GM12874 (cell line): ENCODE results near the gene MED14.

ENCODE experiments used
- TF ChIP-seq, protein P1 (sequence below): IDR thresholded peaks from 2 replicates; pipeline ENCODE4 v1.5.1; 2011; ENCODE audit warnings: low read depth, mild to moderate bottlenecking, control low read depth, low read length, moderate library complexity; ENCODE audit not compliant: insufficient read depth

MED14 gene

DNA sequence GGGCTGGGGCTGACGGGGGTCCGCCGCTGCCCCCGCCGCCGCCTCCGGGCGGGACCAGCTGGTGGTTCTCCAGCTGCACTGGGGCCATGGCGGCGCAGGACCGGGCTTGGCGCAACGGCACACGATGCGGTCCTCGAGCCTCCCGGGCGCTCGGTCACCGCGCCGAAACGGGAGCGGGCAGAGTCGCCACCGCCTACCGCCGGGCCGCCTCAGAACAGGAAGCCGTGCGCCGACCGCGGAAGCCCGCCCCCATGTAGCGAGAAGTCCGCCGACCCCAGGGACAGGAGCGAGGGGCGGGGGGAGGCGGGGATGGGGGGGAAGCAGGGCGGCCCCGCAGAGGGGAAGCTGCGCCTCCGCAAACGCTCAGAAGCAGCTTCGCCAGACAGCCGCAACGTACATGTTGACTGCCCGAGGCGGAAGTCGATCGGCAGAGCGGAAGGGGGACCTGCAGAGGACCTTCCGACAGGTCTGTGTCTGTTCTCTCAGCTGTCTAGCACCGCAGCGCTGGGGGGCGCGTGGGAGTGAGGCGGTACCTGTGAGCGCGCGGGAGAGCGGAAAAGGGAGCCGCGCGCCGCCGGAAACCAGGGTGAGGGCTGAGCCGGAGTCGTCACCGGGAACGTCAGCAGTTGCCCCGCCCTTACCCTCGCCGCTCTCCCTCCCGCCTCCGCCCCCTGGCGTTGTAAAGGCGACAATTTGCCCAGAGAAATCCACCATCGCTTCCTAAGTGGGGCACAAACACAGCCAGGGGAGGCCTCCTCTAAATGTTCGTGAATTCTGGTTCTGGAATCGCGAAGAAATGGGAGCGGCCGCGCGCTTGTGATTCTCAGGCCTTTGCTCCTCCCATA lies at the start of gene MED14:
Gene MED14 (minus strand): TSS at position 218 of the 845 bp plus-strand sequence. CDS start 130 bp downstream, at position 88.
- TF ChIP-seq, protein P1, sequence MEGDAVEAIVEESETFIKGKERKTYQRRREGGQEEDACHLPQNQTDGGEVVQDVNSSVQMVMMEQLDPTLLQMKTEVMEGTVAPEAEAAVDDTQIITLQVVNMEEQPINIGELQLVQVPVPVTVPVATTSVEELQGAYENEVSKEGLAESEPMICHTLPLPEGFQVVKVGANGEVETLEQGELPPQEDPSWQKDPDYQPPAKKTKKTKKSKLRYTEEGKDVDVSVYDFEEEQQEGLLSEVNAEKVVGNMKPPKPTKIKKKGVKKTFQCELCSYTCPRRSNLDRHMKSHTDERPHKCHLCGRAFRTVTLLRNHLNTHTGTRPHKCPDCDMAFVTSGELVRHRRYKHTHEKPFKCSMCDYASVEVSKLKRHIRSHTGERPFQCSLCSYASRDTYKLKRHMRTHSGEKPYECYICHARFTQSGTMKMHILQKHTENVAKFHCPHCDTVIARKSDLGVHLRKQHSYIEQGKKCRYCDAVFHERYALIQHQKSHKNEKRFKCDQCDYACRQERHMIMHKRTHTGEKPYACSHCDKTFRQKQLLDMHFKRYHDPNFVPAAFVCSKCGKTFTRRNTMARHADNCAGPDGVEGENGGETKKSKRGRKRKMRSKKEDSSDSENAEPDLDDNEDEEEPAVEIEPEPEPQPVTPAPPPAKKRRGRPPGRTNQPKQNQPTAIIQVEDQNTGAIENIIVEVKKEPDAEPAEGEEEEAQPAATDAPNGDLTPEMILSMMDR: peak; percentile 41

DNA sequence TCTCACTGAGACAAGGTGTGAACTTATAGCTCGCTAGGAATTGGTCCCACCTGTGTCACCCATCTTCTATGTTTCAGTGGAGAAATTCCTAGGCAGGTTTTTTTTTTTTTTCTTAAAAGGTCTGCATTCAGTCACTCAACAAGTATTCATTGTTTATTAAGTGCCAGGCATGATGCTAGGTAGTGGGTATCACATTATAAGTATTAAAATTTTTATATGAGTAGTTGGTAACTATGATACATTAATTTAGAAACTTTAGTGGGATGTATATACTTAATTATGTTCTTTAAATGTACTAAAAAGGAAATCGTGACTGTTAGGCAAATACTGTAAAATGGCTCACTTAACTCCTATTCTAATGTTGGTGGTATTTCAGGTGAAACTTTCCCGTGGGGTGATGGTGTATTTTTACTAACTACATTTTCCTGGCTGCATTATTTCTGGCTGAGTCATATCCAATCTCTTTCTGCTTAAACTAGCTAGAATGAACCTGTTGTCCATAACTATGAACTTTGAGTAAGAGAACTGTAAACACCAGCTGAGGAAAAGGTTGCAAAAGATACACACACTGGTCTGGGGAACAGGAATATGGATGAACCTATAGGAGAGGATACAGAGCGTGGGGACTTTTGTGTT lies 49.3 kb upstream of the MED14 start:
- TF ChIP-seq, protein P1: no peak

DNA sequence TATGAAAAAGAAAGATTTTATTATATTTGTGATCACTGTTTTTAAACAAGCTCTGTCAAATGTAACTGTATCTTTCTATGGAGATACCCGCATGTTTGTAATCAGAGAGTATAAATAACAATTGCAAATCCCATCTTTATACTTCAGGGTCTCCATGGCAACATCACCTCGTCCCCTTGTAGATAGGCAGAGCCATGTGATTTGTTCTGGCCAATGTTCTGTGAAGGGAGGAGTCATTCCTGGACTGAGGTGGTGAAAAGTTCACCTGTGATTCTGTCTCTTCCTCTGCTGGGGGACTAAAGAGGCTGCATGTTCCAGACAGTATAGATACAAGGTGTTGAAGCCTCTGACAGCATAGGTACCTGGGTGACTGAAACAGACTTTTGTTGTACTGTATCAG lies 45.6 kb upstream of the MED14 start:
- TF ChIP-seq, protein P1: no peak

DNA sequence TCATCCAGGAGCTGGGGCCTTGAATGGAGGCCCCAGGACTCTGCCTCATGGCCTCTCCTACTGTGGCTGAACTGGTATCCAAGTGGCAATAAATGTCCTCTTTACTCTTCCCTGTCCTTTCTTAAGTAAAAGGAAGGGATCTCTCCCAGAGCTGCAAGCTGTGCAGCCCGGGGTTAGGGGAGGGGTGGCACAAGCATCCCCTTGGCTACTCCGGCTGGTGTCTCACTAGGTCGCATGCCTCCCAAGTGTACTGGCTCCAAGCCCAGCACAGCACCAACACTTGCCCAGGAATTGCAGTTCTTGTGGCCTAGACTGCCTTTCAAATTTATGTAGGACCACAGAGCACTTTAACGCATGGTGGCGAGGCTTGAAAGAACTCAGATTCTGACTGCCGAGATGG lies 44.7 kb upstream of the MED14 start:
- TF ChIP-seq, protein P1: no peak

DNA sequence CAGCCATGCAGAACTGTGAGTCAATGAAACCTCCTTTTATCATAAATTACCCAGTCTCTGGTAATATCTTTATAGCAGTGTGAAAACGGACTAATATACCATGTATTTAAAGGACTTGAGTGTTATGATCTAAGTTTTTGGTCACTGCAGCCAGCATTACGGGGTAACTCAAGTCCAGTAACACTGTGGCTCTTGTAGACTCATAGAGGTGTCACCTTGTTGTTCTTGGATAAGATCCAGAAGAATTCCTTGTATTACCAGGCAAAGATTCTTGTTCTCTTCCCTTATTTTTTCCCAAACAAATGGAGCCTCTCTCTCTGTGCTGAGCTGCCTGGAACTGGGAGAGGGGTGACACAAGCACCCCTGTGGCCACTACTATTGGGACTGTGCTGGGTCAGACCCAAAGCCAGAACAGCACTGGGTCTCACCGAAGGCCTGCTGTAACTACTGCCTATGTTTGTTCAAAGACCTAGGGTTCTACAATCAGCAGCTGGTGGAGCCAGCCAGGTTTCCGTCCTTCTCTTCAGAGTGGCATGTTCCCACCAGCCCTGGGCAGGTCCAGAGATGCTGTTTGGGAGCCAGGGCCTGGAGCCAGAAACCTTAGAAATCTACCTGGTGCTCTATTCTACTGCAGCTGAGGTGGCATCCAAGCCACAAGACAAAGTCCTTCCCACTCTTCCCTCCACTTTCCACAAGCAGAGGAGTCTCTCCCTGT lies 43.7 kb upstream of the MED14 start:
- TF ChIP-seq, protein P1: no peak

DNA sequence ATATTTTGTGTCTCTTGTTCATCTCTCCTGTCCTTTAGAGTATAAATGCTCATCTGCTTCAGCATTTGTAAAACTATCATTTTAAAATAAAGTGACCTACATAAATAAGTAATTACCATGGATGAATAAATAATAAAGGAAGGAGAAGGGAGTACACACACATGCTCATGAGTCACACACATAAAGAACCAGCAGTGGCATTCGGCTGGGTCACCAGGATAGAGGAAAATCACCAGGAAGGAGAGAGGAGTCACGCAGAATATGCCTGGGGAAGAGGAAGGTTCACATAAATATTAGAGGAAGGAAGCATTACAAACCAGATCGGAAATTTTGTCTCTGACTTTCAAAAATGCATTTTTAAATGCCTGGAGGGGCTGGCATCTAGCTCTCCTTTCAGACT lies 38.5 kb upstream of the MED14 start:
- TF ChIP-seq, protein P1: no peak

DNA sequence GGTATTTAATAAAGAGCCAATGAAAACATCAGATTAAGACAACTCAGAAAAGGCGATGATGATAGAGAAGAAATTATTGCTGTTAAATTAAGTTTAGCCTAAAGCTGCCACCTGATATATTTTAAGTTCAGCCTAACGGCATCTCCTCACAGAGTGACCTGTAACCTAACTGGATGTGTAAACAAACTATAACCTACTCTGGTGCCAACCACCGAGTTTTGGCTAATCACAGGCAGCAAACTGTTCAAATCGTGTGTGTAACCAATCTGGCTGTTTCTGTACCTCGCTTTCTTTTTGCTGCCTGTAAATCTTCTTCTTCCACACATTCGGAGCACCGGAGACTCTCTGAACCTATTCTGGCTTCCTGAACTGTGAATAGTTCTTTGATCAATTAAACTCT lies 37.8 kb upstream of the MED14 start:
- TF ChIP-seq, protein P1: no peak
